Astrocyte (in vitro differentiated cells and primary cell): Measurements from ENCODE around the gene LY86. TPM values are rescaled to one million over a fixed set of nuclear protein-coding genes. Genes with fewer than 3 reads are reported as not detected.

Experiments
- DNase-seq: peaks from one replicate; pipeline ENCODE4 v3.0.0-alpha.2; 2010; ENCODE audit warnings: low read depth
- FAIRE-seq: peaks from 2 replicates; lab custom pipeline; 2011; peaks lifted over from hg19 to GRCh38; lab: Jason Lieb, UNC
- H2AFZ ChIP-seq: 2 replicates; pipeline ENCODE4 v1.6.0; 2012; ENCODE audit warnings: low read depth, low read length, inconsistent platforms
- H3K27ac ChIP-seq: 2 replicates; pipeline ENCODE4 v1.5.1; 2011; ENCODE audit warnings: low read depth, low read length, inconsistent platforms
- H3K27me3 ChIP-seq: 2 replicates; pipeline ENCODE4 v1.6.0; 2011; ENCODE audit warnings: low read length, inconsistent platforms; ENCODE audit not compliant: insufficient read depth
- H3K36me3 ChIP-seq: 2 replicates; pipeline ENCODE4 v1.5.1; 2011; ENCODE audit warnings: low read length, inconsistent platforms; ENCODE audit not compliant: insufficient read depth
- H3K4me1 ChIP-seq: 2 replicates; pipeline ENCODE4 v1.5.1; 2011; ENCODE audit warnings: low read length, inconsistent platforms; ENCODE audit not compliant: insufficient read depth
- H3K4me2 ChIP-seq: 2 replicates; pipeline ENCODE4 v1.6.0; 2012; ENCODE audit warnings: low read length, inconsistent platforms
- H3K4me3 ChIP-seq: 2 replicates; pipeline ENCODE4 v1.5.1; 2011; ENCODE audit warnings: low read depth, mild to moderate bottlenecking, low read length, inconsistent platforms; ENCODE audit not compliant: insufficient read depth
- H3K79me2 ChIP-seq: 2 replicates; pipeline ENCODE4 v1.6.0; 2012; ENCODE audit warnings: mild to moderate bottlenecking, low read length, inconsistent platforms; ENCODE audit not compliant: insufficient read depth
- H3K9ac ChIP-seq: 2 replicates; pipeline ENCODE4 v1.6.0; 2012; ENCODE audit warnings: mild to moderate bottlenecking, low read length, inconsistent platforms
- H3K9me3 ChIP-seq: 2 replicates; pipeline ENCODE4 v1.5.1; 2012; ENCODE audit warnings: low read depth, mild to moderate bottlenecking, low read length, inconsistent platforms; ENCODE audit not compliant: insufficient read depth
- H4K20me1 ChIP-seq: 2 replicates; pipeline ENCODE4 v1.6.0; 2012; ENCODE audit warnings: low read length, inconsistent platforms; ENCODE audit not compliant: insufficient read depth
- H3K27ac Mint-ChIP-seq: one replicate; pipeline ENCODE4 v1.8.0; 2021; ENCODE audit warnings: mild to moderate bottlenecking, mixed read lengths; ENCODE audit not compliant: unreplicated experiment
- H3K27me3 Mint-ChIP-seq: one replicate; pipeline ENCODE4 v1.8.0; 2021; ENCODE audit warnings: low read depth, mixed read lengths; ENCODE audit not compliant: unreplicated experiment
- H3K36me3 Mint-ChIP-seq: one replicate; pipeline ENCODE4 v1.8.0; 2021; ENCODE audit warnings: low read depth, mixed read lengths; ENCODE audit not compliant: unreplicated experiment
- H3K4me1 Mint-ChIP-seq: one replicate; pipeline ENCODE4 v1.8.0; 2021; ENCODE audit warnings: low read depth, mixed read lengths; ENCODE audit not compliant: unreplicated experiment
- H3K4me3 Mint-ChIP-seq: one replicate; pipeline ENCODE4 v1.8.0; 2021; ENCODE audit warnings: mild to moderate bottlenecking, moderate library complexity, mixed read lengths; ENCODE audit not compliant: unreplicated experiment
- H3K9me3 Mint-ChIP-seq: one replicate; pipeline ENCODE4 v1.8.0; 2021; ENCODE audit warnings: mild to moderate bottlenecking, mixed read lengths; ENCODE audit not compliant: unreplicated experiment
- CTCF ChIP-seq: IDR thresholded peaks from 2 replicates; pipeline ENCODE4 v1.5.1; 2011; ENCODE audit warnings: low read depth, mild to moderate bottlenecking, inconsistent platforms, low read length, moderate library complexity; ENCODE audit not compliant: insufficient read depth
- EZH2 ChIP-seq: IDR thresholded peaks from 2 replicates; pipeline ENCODE4 v1.6.1; 2012; ENCODE audit warnings: mild to moderate bottlenecking, low read length, inconsistent platforms; ENCODE audit not compliant: insufficient read depth
- total RNA-seq: library from RNA; stranded (reverse); gene quantifications from 2 replicates; pipeline ENCODE4 v1.2.1, GENCODE V29; 2021

LY86 gene
- total RNA-seq, 1 donor from 2014 or later, result not detected

- Mint-ChIP-seq H3K27ac (no peak overlapping the region), H3K4me3 (no peak overlapping the region), H3K9me3 (peaks cover 4% of the 10 kb centered on the region), H3K36me3 (no peaks in the 10 kb centered on the region), H3K4me1 (peaks cover 3% of the 10 kb centered on the region), H3K27me3 (no peaks in the 10 kb centered on the region)
- no peak overlapping the region for H3K4me2 ChIP-seq
- no peaks in the 10 kb centered on the region for H3K27me3 ChIP-seq
- H3K4me3 ChIP-seq, result no peak overlapping the region
- no peaks in the 10 kb centered on the region for H3K4me1 ChIP-seq
- no peak overlapping the region for H2AFZ ChIP-seq
- no peak overlapping the region for H3K27ac ChIP-seq
- TF ChIP-seq EZH2 (no peak), CTCF (no peak)
- H3K79me2 ChIP-seq, result no peaks in the 10 kb centered on the region
- H4K20me1 ChIP-seq, result no peaks in the 10 kb centered on the region
- DNase-seq, result no peak
- H3K9me3 ChIP-seq, result no peaks in the 10 kb centered on the region
- no peak for FAIRE-seq
- no peak overlapping the region for H3K9ac ChIP-seq
- H3K36me3 ChIP-seq, result no peaks in the 10 kb centered on the region
Observed at GRCh38 chr6:6582131-6582530, 6.4 kb upstream of the LY86 start.

- Histone ChIP-seq H3K36me3 (no peaks in the 10 kb centered on the region), H3K4me1 (no peaks in the 10 kb centered on the region), H3K79me2 (no peaks in the 10 kb centered on the region), H4K20me1 (no peaks in the 10 kb centered on the region), H3K9ac (no peak overlapping the region), H3K4me2 (no peak overlapping the region), H3K27ac (no peak overlapping the region), H3K9me3 (no peaks in the 10 kb centered on the region), H2AFZ (no peak overlapping the region), H3K27me3 (no peaks in the 10 kb centered on the region), H3K4me3 (no peak overlapping the region)
- H3K27ac Mint-ChIP-seq, result no peak overlapping the region
- H3K4me1 Mint-ChIP-seq, result peaks cover 3% of the 10 kb centered on the region
- H3K9me3 Mint-ChIP-seq, result peaks cover 4% of the 10 kb centered on the region
- TF ChIP-seq EZH2 (no peak), CTCF (no peak)
- DNase-seq (no peak), FAIRE-seq (no peak)
- peaks cover 5% of the 10 kb centered on the region for H3K27me3 Mint-ChIP-seq
- H3K36me3 Mint-ChIP-seq, result no peaks in the 10 kb centered on the region
- H3K4me3 Mint-ChIP-seq, result no peak overlapping the region
Observed at GRCh38 chr6:6583836-6584235, 4.7 kb upstream of the LY86 start.

GRCh38 chr6:6584310-6585002 lies 4.1 kb upstream of the LY86 start:
- Histone ChIP-seq H3K9me3 (no peaks in the 10 kb centered on the region), H3K9ac (no peak overlapping the region), H3K4me1 (no peaks in the 10 kb centered on the region), H2AFZ (no peak overlapping the region), H3K36me3 (no peaks in the 10 kb centered on the region), H3K4me2 (no peak overlapping the region), H3K4me3 (no peak overlapping the region), H3K79me2 (no peaks in the 10 kb centered on the region), H3K27me3 (no peaks in the 10 kb centered on the region), H4K20me1 (no peaks in the 10 kb centered on the region), H3K27ac (no peak overlapping the region)
- H3K4me3 Mint-ChIP-seq, result no peak overlapping the region
- H3K27me3 Mint-ChIP-seq, result peaks cover 5% of the 10 kb centered on the region
- TF ChIP-seq EZH2, result no peak
- no peak for TF ChIP-seq CTCF
- no peaks in the 10 kb centered on the region for H3K36me3 Mint-ChIP-seq
- DNase-seq (no peak), FAIRE-seq (no peak)
- H3K4me1 Mint-ChIP-seq, result peaks cover 3% of the 10 kb centered on the region
- H3K9me3 Mint-ChIP-seq, result peaks cover 4% of the 10 kb centered on the region
- no peak overlapping the region for H3K27ac Mint-ChIP-seq
